Fibroblast of mammary gland (primary cell): Measurements from ENCODE around the gene PSMD4.
A peak's percentile ranks its signal among the peaks of the same experiment; 100 is the strongest.

ENCODE experiments used
- DNase-seq: peaks from one replicate; pipeline ENCODE4 v3.0.0-alpha.2; 2010; ENCODE audit warnings: low read depth
- H3K4me3 ChIP-seq: 2 replicates; pipeline ENCODE4 v1.5.1; 2011; ENCODE audit warnings: low read depth, mild to moderate bottlenecking, low read length, moderate library complexity; ENCODE audit not compliant: control insufficient read depth
- CTCF ChIP-seq: conservative IDR thresholded peaks from 2 replicates; pipeline ENCODE4 v1.5.1; 2011; ENCODE audit warnings: low read depth, low read length, inconsistent platforms; ENCODE audit not compliant: control insufficient read depth, insufficient read depth

PSMD4 gene

GRCh38 chr1:151251656-151252470 is 2.7 kb upstream of the PSMD4 start:
- TF ChIP-seq CTCF, result peak; percentile 94
- DNase-seq, result peak; percentile 84
- H3K4me3 ChIP-seq, result no peak overlapping the region

- DNase-seq, result peak; percentile 26
- peak overlapping the region; percentile 92 for H3K4me3 ChIP-seq
- TF ChIP-seq CTCF, result no peak
Measured at GRCh38 chr1:151255381-151255780, 847 bp downstream of the PSMD4 start.

- H3K4me3 ChIP-seq, result no peak overlapping the region
- TF ChIP-seq CTCF, result no peak
- DNase-seq, result no peak
Measured at GRCh38 chr1:151259351-151259750, 4.8 kb downstream of the PSMD4 start.

- no peak overlapping the region for H3K4me3 ChIP-seq
- DNase-seq, result no peak
- TF ChIP-seq CTCF, result no peak
Measured at GRCh38 chr1:151265446-151266236, 11.1 kb downstream of the PSMD4 start.

GRCh38 chr1:151266315-151266714 is 11.8 kb downstream of the PSMD4 start:
- no peak for DNase-seq
- no peak overlapping the region for H3K4me3 ChIP-seq
- no peak for TF ChIP-seq CTCF

GRCh38 chr1:151266821-151267220 is 12.3 kb downstream of the PSMD4 start:
- H3K4me3 ChIP-seq, result no peak overlapping the region
- no peak for TF ChIP-seq CTCF
- no peak for DNase-seq
